Measurements from ENCODE around the gene CSNK2B. TPM values are rescaled to one million over a fixed set of nuclear protein-coding genes. Genes with fewer than 3 reads are reported as not detected.

CSNK2B gene
- polyA plus RNA-seq, 3 donors: 147 to 227 (median 195) TPM

DNA sequence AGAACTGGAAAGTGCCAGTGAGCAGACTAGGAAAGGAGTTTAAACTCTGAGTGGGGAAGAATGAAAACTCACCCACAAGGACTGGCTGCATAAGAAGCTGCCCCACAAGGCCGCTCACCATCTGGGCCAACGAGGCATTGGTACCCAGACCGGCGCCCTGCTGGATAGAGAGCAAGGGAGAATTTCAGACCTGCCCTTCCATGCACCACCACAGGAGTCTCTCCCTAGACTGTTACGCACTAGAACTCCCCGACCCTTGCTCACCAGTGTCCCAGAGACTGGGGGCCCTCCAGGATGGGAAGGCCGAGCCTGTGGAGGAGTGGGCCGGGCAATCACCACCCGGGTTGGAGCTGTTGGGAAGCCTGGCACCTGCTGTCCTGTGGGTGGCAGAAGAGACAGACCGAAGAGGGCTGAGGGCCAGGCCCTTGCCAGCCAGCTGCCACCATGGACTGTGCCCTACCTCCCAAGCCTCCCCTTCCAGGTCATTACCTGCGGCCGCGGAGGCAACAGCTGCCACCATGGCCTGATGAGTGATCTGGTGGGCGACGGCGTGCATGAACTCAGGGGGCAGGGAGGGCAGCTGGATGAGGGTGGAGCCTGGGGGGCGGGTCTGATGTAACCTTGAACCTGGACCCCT, 21.9 kb upstream of the CSNK2B start:
- Mint-ChIP-seq H3K4me3 (no peak overlapping the region), H3K27me3 (ENCODE audit: low read depth in 3 of 3) (no peaks in the 10 kb centered on the region), H3K9me3 (no peaks in the 10 kb centered on the region), H3K36me3 (peaks cover 87 to 99% of the 10 kb centered on the region in 2 donors), H3K4me1 (no peaks in the 10 kb centered on the region), H3K27ac (no peak overlapping the region)
- intact Hi-C loops (cut with micrococcal nuclease): no loop called here
- Histone ChIP-seq H3K27ac (ENCODE audit: low read depth in 1 of 2, low read length in 2 of 2) (peak overlapping the region in 1 of 2 donors; percentile 1), H4K20me1 (ENCODE audit: insufficient read depth, low read length) (peaks cover 78% of the 10 kb centered on the region), H3K79me2 (ENCODE audit: insufficient read depth, low read length) (peaks cover 16% of the 10 kb centered on the region), H3K27me3 (ENCODE audit: control insufficient read depth in 2 of 2, insufficient read depth in 2 of 2, low read length in 2 of 2) (no peaks in the 10 kb centered on the region), H3K9ac (ENCODE audit: insufficient read depth, low read length, poor library complexity, severe bottlenecking) (no peak overlapping the region), H3K4me2 (replicated peaks; ENCODE audit: extremely low read depth, low read length, poor library complexity, severe bottlenecking) (no peak overlapping the region), H2AFZ (ENCODE audit: insufficient read depth, low read depth, low read length, poor library complexity, severe bottlenecking) (no peak overlapping the region), H3K9me3 (replicated peaks in 1 of 2; ENCODE audit: control insufficient read depth in 1 of 2, insufficient read depth in 1 of 2, low read length in 2 of 2) (no peaks in the 10 kb centered on the region), H3K4me3 (replicated peaks in 1 of 3; ENCODE audit: low read depth in 2 of 3, low read length in 3 of 3) (no peak overlapping the region), H3K4me1 (ENCODE audit: control insufficient read depth in 1 of 2, insufficient read depth in 2 of 2, low read length in 2 of 2) (no peaks in the 10 kb centered on the region), H3K36me3 (replicated peaks in 1 of 2; ENCODE audit: control insufficient read depth in 1 of 2, insufficient read depth in 2 of 2, low read length in 2 of 2) (peaks cover 94 to 98% of the 10 kb centered on the region in 2 donors)
- TF ChIP-seq, protein P1, sequence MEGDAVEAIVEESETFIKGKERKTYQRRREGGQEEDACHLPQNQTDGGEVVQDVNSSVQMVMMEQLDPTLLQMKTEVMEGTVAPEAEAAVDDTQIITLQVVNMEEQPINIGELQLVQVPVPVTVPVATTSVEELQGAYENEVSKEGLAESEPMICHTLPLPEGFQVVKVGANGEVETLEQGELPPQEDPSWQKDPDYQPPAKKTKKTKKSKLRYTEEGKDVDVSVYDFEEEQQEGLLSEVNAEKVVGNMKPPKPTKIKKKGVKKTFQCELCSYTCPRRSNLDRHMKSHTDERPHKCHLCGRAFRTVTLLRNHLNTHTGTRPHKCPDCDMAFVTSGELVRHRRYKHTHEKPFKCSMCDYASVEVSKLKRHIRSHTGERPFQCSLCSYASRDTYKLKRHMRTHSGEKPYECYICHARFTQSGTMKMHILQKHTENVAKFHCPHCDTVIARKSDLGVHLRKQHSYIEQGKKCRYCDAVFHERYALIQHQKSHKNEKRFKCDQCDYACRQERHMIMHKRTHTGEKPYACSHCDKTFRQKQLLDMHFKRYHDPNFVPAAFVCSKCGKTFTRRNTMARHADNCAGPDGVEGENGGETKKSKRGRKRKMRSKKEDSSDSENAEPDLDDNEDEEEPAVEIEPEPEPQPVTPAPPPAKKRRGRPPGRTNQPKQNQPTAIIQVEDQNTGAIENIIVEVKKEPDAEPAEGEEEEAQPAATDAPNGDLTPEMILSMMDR (IDR thresholded peaks at IDR 0.05): no peak
- no peak for DNase-seq
- WGBS (ENCODE audit: insufficient coverage): 98% methylated on average over 6 of the region's 17 CpGs

- no peak overlapping the region for H3K4me3 ChIP-seq (replicated peaks in 1 of 3; ENCODE audit: low read depth in 2 of 3, low read length in 3 of 3)
- no peaks in the 10 kb centered on the region for H3K9me3 ChIP-seq (replicated peaks in 1 of 2; ENCODE audit: control insufficient read depth in 1 of 2, insufficient read depth in 1 of 2, low read length in 2 of 2)
- no peak for DNase-seq
- no peaks in the 10 kb centered on the region for H3K4me1 Mint-ChIP-seq
- peaks cover 29% of the 10 kb centered on the region for H3K79me2 ChIP-seq (ENCODE audit: insufficient read depth, low read length)
- intact Hi-C loops (cut with micrococcal nuclease): no loop called here
- H3K27me3 Mint-ChIP-seq (ENCODE audit: low read depth in 3 of 3): no peaks in the 10 kb centered on the region
- TF ChIP-seq, protein P1 (IDR thresholded peaks at IDR 0.05): no peak
- H3K27me3 ChIP-seq (ENCODE audit: control insufficient read depth in 2 of 2, insufficient read depth in 2 of 2, low read length in 2 of 2): no peaks in the 10 kb centered on the region
- H3K27ac Mint-ChIP-seq: peak overlapping the region in 4 of 7 donors; percentile 27 to 67 (median 34)
- no peak overlapping the region for H3K27ac ChIP-seq (ENCODE audit: low read depth in 1 of 2, low read length in 2 of 2)
- no peaks in the 10 kb centered on the region for H3K4me1 ChIP-seq (ENCODE audit: control insufficient read depth in 1 of 2, insufficient read depth in 2 of 2, low read length in 2 of 2)
- no peak overlapping the region for H2AFZ ChIP-seq (ENCODE audit: insufficient read depth, low read depth, low read length, poor library complexity, severe bottlenecking)
- no peak overlapping the region for H3K4me2 ChIP-seq (replicated peaks; ENCODE audit: extremely low read depth, low read length, poor library complexity, severe bottlenecking)
- H4K20me1 ChIP-seq (ENCODE audit: insufficient read depth, low read length): peaks cover 71% of the 10 kb centered on the region
- no peak overlapping the region for H3K4me3 Mint-ChIP-seq
- H3K36me3 Mint-ChIP-seq: peaks cover 87 to 99% of the 10 kb centered on the region in 2 donors
- WGBS (ENCODE audit: insufficient coverage): 98% methylated on average over 9 of the region's 9 CpGs
- no peak overlapping the region for H3K9ac ChIP-seq (ENCODE audit: insufficient read depth, low read length, poor library complexity, severe bottlenecking)
- no peaks in the 10 kb centered on the region for H3K9me3 Mint-ChIP-seq
- peaks cover 90 to 98% of the 10 kb centered on the region in 2 donors for H3K36me3 ChIP-seq (replicated peaks in 1 of 2; ENCODE audit: control insufficient read depth in 1 of 2, insufficient read depth in 2 of 2, low read length in 2 of 2)
Observed at GRCh38 chr6:31645325-31645724, 20.6 kb upstream of the CSNK2B start.
